ENCODE data around the gene TMPRSS7. TPM values are rescaled to one million over a fixed set of nuclear protein-coding genes. Genes with fewer than 3 reads are reported as not detected.
"Not testable (repeated sequence)": the region's sequence is repeated elsewhere in the genome, so short reads cannot be mapped to it uniquely, and the experiment has no call there.

The TMPRSS7 gene
- polyA plus RNA-seq, 3 donors = 0.04 TPM; not detected in 2

DNA sequence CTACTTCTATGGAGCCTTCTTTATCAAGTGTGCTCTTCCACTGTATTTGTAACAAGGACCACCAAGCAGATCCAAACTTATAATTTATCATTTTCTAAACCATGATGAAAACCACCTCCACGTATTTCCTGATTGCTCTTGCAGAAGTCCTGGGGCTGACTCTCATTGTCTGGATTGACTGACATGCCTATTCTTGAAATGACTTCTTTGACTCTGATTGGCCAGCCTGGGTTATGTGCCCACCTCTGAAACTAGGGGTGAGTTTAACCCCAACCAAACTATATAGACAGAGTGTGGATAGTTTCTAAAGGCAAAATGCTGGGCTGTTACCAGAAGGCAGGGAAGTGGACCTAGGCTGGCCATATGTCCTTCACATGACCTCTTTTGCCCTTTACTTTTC, 12.7 kb downstream of the TMPRSS7 start:
- WGBS, 3 donors = 85 to 90% (median 90%) methylated on average over 1 of the region's 1 CpG
- H3K27ac ChIP-seq (ENCODE audit: low read depth, low read length) = no peak overlapping the region

DNA sequence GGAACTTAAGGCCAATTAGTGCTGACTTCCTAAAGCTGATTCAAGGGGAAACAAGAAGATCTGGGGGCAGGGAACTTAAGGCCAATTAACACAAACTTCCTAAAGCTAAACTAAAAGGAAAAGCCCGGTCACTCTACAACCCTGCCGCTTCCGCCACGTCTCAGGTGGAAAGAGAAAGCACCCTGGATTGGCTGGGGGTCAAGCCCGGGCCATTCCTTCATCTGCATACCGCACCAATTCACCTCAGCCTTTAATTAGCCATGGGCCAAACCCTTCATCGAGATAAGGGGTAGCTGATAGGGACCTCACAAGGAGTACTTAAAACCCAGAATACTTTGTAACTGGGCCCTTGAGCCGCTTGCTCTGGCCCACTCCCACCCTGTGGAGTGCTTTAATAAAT, 14.4 kb downstream of the TMPRSS7 start:
- no peak overlapping the region for H3K27ac ChIP-seq (ENCODE audit: low read depth, low read length)
- WGBS, 3 donors = 64 to 76% (median 74%) methylated on average over 8 of the region's 8 CpGs

DNA sequence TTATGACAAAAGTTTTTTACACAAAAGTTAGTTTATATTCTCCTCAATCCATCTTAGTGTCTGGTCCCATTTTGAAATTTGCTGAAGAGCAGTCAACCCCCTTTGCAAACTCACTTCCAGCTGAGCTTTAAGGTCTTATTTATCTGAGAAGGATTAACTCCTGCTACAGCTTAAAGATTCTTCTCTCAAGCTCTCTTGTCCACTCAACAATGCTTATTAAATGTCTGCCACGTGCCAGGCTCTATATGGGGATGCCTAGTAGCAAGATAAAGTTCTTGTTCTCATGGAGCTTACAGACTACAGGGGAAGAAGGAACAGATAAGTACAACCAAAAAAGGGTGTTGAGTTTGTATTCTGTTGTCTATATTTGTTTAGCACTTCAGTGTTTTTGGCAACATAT, 18.7 kb downstream of the TMPRSS7 start:
- no peak overlapping the region for H3K27ac ChIP-seq (ENCODE audit: low read depth, low read length)
- 56 to 75% (median 72%) methylated on average over 1 of the region's 1 CpG for WGBS, 3 donors

DNA sequence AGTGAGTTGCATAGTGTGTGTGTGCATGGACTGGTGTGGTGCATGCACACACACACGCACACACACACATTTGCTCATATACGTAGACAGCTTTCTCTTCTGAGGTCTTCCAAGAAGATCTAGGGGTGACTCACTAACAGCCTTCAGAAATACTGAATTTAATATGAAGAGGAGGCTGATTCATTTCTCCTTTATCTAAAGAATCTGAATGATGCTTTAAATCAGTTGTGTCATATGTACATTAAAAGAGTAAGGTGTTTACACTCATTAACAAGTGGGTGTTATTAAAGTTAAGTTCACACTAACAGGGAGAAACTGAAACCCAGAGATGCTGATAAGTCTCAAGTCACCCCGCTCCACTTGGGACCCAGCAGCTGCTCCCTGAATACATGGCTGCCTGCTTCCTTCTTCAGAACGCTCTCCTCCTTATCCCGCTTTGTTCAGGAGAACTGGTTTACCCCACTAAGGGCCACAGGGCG, 22.0 kb downstream of the TMPRSS7 start:
- H3K27ac ChIP-seq (ENCODE audit: low read depth, low read length) = no peak overlapping the region
- WGBS, 3 donors = 60 to 89% (median 81%) methylated on average over 6 of the region's 6 CpGs

DNA sequence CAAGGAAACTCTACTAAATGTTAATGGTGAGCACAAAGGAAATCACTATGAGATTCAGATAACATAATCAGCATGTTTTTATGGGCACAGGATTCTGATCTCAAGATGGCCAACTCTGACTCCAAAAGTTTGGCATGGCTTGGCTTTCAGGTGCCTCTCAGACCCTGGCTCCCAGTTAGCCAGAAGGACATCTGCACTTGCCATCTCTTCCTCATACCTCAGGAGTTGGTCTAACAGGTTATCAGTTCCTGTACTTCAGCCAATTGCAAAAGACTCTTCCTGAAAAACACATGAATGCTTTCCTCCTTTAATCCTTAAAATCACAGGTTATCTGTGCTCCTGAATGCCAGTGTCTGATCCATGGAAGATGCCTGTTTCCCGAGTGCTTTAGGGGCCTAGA, 25.0 kb downstream of the TMPRSS7 start:
- no peak overlapping the region for H3K27ac ChIP-seq (ENCODE audit: low read depth, low read length)
- 78 to 84% (median 83%) methylated on average over 1 of the region's 1 CpG for WGBS, 3 donors

GRCh38 chr3:112061152-112061551, 26.6 kb downstream of the TMPRSS7 start:
- H3K27ac ChIP-seq (ENCODE audit: low read depth, low read length) = no peak overlapping the region
- 58 to 66% (median 63%) methylated on average over 3 of the region's 3 CpGs for WGBS, 3 donors

DNA sequence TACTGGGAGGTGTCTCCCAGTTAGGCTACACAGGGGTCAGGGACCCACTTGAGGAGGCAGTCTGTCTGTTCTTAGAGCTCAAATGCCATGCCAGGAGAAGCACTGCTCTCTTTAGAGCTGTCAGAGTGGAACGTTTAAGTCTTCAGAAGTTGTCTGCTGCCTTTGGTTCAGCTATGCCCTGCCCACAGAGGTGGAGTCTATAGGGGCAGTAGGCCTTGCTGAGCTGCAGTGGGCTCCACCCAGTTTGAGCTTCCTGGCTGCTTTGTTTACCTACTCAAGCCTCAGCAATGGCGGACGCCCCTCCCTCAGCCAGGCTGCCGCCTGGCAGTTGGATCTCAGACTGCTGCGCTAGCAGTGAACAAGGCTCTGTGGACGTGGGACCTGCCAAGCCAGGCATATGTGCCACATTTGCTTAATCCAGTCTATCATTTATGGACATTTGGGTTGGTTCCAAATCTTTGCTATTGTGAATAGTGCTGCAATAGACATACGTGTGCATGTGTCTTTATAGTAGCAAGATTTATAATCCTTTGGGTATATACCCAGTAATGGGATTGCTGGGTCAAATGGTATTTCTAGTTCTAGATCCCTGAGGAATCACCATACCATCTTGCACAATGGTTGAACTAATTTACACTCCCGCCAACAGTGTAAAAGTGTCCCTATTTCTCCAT, 38.0 kb downstream of the TMPRSS7 start:
- 73 to 84% (median 76%) methylated on average over 8 of the region's 8 CpGs for WGBS, 3 donors
- H3K27ac ChIP-seq (ENCODE audit: low read depth, low read length) = not testable (repeated sequence)

DNA sequence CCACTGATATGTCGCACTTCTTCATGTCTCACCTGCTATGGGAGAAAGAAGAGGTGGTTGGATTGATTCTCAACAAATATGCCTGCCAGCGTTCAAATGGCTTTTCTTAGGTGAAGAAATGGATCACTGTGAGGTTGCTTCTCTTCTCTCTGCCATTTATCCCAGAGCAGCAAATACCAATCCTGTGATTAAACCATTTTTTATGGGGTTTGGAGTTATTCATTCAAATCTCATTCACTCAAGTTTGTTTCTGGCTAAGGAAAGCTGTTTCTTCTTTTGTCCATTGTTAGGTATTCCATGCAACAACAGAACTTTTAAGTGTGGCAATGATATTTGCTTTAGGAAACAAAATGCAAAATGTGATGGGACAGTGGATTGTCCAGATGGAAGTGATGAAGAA, 39.5 kb downstream of the TMPRSS7 start:
- no peak overlapping the region for H3K27ac ChIP-seq (ENCODE audit: low read depth, low read length)
- 85 to 96% (median 92%) methylated on average over 2 of the region's 2 CpGs for WGBS, 3 donors

GRCh38 chr3:112074616-112075497, 40.3 kb downstream of the TMPRSS7 start:
- H3K27ac ChIP-seq (ENCODE audit: low read depth, low read length) = no peak overlapping the region
- 23 to 54% (median 54%) methylated on average over 6 of the region's 6 CpGs for WGBS, 3 donors

- H3K27ac ChIP-seq (ENCODE audit: low read depth, low read length) = no peak overlapping the region
- WGBS, 3 donors = 81 to 88% (median 83%) methylated on average over 10 of the region's 10 CpGs
These were observed 43.9 kb downstream of the TMPRSS7 start for GRCh38 chr3:112078125-112079083.

DNA sequence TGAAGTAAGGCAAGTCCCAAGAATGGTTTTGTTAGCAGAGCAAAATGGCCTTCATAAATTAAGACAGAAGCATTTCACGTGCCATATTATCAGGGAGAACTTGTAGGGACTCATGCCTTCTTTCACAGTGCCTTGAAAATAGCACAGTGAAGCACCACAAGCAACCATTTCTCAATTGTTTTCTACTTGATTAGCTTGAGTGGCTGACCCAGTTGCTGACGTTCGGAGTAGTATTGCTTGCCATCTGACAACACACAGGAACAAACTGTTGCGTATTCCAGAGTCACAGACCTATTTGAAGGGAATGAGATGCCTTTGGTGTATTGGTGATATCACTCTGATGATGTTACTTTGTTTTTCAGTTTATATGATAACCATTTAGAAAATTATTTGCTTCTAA, 48.7 kb downstream of the TMPRSS7 start:
- WGBS, 3 donors = 74 to 84% (median 83%) methylated on average over 4 of the region's 4 CpGs
- H3K27ac ChIP-seq (ENCODE audit: low read depth, low read length) = no peak overlapping the region

DNA sequence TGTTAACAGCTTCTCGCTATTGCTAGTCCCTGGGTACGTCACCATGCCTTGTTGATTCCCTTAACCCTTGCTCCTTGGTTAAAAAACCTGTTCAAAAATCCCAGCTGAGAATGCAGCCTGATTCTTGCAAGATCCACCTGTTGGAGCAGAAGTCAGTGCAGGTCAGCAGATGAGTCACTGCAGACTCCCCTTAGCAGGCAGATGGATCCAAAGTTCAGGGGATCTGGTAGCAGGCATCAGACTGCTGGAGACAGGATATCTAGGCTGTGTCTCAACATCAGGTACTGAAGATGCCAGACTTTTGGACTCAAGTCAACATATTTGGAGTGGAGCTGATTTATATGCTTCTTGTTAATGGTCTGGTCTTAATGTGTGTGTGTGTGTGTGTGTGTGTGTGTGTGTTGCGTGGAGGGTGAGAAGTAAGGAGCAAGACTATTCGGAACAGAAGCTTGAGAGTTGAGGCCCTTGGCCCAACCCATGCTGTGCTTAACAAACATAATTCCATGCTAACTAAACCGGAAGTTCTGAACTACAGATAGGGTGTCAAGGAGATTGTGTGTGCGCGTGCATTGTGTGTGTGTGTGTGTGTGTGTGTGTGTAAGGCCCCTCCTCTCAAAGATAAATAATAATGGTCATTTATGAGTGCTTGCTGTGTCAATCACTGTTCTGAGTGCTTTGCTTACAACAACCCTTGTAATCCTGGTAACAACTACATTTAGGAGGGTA, 50.6 kb downstream of the TMPRSS7 start:
- H3K27ac ChIP-seq (ENCODE audit: low read depth, low read length) = no peak overlapping the region

DNA sequence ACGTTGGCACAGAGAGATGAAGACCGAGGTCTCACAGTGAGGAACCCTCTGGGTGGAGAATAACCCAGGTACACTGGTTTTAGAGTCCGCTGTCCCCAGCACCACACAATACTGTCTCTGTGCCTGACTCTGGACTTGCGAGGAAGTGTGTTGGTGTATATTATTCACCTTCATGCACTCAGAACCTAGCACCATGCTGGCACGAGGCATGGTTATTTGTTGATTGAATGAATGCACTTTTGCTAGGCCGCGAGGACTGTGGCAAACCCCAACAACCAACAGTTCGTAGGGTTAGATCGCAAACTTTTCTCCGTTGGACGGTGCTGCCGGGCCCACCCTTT, 51.2 kb downstream of the TMPRSS7 start:
- WGBS, 3 donors = 31 to 42% (median 35%) methylated on average over 12 of the region's 12 CpGs
- no peak overlapping the region for H3K27ac ChIP-seq (ENCODE audit: low read depth, low read length)

More for the DNA sequence above, 50.6 kb downstream of the TMPRSS7 start:
- WGBS, 3 donors = 77 to 95% (median 86%) methylated on average over 7 of the region's 7 CpGs

DNA sequence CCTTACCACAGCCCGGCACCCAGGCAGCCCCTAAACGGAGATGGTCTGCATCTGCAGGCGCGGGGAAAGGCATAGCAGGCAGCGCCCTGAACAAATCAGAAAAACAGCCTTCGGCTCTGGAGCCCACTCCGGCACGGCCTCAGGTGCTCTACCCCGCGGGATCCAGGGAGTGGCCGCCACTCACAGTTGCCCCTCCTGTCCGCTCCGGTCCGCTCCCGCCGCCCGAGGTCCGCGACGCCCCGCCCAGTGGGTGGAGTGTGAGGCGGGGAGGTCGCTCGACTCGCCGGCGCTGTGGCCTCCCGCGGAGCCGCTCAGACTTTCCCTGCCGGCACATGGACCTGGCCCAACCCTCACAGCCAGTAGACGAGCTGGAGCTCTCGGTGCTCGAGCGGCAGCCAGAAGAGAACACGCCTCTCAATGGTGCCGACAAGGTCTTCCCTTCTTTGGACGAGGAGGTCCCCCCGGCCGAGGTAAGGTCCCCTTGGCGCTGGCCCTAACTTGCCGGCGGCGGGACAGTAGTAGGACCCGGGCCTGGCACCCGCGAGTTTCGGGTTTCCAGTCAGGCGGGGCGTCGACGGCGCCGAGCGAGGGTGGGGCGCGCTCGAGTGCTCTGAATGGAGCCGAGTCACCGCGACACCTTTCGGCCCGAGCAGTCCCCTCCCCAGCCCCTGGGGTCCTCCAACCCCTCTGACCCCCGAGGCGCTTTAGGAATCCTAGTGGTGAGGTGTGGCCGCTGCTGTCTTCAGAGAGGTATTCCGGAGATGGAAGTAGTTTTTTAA, 51.7 kb downstream of the TMPRSS7 start, which contains the start of gene C3orf52:
C3orf52 (plus strand) TSS at position 314 of the 779 bp plus-strand sequence; CDS start at position 333, 19 bp downstream.
- 1% methylated on average over 64 to 67 of the region's 67 CpGs for WGBS, 3 donors
- H3K27ac ChIP-seq (ENCODE audit: low read depth, low read length) = no peak within 1 kb of the TSS

DNA sequence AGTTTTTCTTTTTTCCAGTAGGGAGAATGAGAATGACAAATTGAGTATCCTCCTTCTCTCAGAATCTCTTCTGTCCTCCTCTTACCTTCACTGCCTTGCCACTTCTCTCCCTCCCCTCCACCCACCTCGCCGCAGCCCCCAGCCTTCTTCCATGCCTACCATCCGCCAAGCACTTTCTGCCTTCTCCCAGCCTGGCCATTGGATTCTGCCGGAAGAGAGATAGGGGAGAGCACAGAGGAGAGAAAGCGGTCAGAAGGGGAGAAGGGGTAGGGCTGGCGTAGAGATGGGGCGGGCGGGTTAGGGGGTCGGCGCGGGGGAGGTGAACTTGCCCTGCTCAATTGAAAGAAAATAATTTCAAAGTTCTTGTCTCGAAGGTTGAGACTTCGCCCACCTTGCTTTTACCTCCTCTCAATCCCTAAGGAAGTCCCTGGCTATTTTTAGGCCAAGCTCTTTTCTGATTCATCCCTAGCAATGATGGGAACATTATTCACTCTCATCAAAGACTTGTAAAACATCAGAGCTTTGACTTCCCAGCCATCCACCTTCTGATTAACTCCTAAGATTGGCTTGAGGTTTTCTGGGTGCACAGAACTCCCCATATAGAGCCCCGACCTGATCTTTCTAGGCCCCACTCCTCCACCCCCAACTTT, 52.5 kb downstream of the TMPRSS7 start:
- WGBS, 3 donors = 39 to 43% (median 41%) methylated on average over 14 of the region's 14 CpGs
- H3K27ac ChIP-seq (ENCODE audit: low read depth, low read length) = no peak overlapping the region

DNA sequence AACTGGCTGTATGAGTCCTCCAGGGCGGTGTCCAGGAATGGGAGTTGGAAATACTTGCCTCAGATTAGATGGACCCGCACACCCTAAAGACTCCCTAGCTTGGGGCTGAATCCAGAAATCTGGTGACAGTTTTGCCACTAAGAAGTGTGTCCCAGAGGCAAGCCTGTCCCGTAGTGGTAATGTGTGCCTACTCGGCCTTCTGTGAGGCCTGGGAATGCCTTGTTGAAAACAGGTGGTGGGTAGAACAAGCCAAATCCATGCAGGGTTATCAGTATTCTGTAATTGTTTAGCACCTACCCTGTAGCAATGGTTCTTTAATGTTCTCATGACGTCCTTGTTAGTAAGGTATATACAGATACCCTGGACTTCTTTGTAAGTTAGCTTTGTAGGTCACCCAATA, 53.2 kb downstream of the TMPRSS7 start:
- 41 to 94% (median 87%) methylated on average over 5 of the region's 5 CpGs for WGBS, 3 donors
- H3K27ac ChIP-seq (ENCODE audit: low read depth, low read length) = no peak overlapping the region

- WGBS, 3 donors = 69 to 75% (median 73%) methylated on average over 4 of the region's 4 CpGs
- no peak overlapping the region for H3K27ac ChIP-seq (ENCODE audit: low read depth, low read length)
These were observed 54.4 kb downstream of the TMPRSS7 start for GRCh38 chr3:112088944-112089343.

All from adipose tissue (tissue), 3 donors.